HG02973 (cell line): Measurements from ENCODE around the gene IL13RA1.
"Not testable (repeated sequence)": the region's sequence is repeated elsewhere in the genome, so short reads cannot be mapped to it uniquely, and the experiment has no call there.

Experiments used
- ATAC-seq: cut with Tn5 transposase; IDR thresholded peaks from one replicate; pipeline ENCODE4 v1.9.1; 2021; ENCODE audit warnings: moderate library complexity; ENCODE audit not compliant: unreplicated experiment

IL13RA1 gene

GRCh38 chrX:118772051-118772450, 44.6 kb downstream of the IL13RA1 start:
- ATAC-seq = no peak

- ATAC-seq = no peak
Measured at GRCh38 chrX:118773782-118774181, 46.4 kb downstream of the IL13RA1 start.

DNA sequence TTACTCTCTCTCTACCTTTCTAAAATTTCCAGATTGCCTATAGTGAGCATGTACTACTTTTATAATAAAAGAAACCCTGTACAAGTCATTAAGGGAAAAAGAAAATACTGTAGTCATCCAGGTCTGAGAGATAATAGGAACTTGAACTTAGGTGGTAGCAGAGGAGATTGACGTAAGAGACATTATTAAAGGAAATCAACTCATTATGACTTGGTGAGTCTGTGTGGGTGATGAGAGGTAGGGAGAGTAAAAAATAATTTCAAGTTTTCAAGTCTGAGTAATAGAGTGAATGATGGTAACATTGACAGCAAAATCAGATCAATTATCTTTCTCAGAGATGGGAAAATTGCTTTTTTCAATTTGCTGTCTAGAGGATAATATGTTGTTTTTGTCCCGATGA, 52.2 kb downstream of the IL13RA1 start:
- ATAC-seq = no peak

- ATAC-seq = no peak
Measured at GRCh38 chrX:118780509-118780908, 53.1 kb downstream of the IL13RA1 start.

DNA sequence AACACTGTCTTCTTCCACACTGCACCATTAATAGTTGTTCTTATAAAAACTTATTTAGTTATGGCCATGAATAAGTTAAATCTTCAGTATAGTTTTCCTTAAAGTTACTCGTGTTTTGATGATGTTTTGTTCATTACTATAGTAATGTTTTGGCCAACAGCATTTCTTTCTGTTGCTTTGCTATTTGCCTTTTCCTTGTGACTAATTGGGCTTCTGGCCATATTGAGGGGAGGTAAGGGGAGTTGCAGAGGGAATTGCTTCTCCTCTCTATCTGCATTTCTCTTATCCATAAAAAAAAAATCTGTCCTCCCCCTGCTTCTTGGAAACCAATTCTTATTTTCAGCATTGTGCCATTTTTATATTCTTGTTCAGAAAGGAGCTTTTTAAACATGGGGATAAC, 53.5 kb downstream of the IL13RA1 start:
- ATAC-seq = no peak

- ATAC-seq = no peak
Measured at GRCh38 chrX:118795528-118796280, 68.3 kb downstream of the IL13RA1 start.

GRCh38 chrX:118802857-118803256, 75.5 kb downstream of the IL13RA1 start:
- ATAC-seq = no peak

DNA sequence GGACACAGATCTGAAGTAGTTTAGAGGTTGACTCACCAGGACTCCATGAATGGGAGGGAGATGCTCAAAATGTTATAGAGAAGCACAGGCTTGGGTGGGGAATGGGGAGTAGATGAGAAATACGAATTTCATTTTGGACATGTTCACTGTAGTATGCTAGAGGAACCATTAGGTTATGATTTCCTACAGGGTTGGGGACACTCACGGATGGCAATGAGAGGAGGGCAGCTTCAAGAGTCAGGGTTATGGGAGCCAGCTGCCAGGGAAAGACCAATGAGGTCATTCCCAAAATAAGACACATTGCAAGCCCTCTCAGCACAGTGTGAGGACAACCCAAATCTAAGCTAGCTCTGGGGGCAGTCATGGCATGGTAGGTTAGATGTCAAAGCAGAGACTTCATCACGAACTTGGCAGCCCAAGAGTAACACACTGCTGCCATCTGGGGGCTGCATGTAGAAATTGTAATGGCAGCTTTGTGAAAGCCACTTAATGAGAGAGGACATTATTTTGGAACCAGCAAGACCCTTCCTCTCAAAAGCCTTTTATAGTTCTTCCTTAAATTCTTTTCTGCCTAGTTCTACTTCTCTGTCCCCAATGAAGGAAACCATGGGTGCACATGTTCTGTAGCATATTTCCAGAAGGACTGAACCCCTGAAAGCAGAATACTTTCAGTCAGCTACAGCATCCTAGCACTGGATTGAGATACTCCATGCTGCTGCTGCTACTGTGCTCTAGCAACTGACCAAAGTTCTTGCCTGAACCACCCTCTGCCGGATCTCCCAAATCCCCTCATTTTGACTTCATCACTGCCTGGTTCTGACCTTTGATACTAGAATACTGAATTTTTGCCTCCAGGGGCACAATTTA, 80.0 kb downstream of the IL13RA1 start:
- ATAC-seq = no peak

DNA sequence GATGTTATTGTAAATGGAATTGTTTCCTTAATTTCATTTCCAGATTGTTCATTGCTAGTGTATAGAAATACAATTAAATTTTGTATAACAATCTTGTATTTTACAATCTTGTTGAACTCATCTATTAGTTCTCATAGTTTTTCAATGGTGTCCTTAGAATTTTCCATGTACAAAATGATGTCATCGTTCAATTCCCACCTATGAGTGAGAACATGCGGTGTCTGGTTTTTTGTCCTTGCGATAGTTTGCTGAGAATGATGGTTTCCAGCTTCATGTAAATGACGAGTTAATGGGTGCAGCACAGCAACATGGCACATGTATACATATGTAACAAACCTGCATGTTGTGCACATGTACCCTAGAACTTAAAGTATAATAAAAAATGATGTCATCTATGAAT, 89.9 kb downstream of the IL13RA1 start:
- ATAC-seq = not testable (repeated sequence)

DNA sequence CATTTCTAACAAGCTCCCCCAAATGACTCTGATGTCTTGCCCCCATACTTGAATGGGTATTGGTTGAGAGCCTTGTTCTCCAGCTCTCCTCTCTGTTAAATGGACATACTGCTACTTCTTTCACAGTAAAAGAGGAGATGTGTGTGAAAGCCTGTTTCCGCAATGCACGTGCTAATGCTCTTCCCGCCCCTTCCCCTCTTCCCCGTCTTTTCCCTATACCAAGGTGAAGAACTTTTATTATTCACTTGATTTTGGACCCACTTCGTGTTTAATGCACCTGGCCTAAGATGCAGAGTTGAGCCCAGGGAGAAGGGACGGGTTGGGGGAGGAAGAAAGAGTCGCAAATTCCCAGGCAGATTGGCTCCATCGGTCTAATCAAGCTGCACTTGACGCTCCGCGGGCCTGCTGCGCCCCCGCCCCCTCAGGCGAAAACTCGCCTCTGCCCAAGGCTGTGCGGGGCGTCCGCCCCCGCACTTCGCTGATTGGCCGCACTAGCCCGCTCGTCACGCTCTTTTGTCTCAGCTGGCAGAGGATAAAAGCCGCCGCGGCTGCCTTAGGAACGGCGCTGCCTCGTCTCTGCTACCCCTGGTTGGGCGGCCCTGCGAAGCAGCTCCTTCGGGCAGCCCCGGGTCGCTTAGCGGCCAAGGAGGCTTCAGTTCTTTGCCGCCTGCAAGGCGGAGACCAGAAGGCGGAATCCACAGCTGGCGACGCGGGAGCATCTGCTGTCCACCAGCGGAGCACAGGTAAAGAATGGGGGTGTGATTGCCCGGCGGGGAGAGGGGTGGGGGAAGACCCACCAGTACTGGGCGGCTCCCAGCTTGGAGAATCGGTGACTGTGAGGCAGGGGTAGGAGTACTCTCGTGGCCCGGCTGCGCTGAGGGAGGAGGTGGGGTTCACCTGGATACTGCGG, 96.1 kb downstream of the IL13RA1 start, which contains the start of gene ZCCHC12:
TSS of gene ZCCHC12 (plus strand) at position 562 of the 910 bp plus-strand sequence. CDS start 1,421 bp downstream, outside the sequence.
- ATAC-seq = no peak

DNA sequence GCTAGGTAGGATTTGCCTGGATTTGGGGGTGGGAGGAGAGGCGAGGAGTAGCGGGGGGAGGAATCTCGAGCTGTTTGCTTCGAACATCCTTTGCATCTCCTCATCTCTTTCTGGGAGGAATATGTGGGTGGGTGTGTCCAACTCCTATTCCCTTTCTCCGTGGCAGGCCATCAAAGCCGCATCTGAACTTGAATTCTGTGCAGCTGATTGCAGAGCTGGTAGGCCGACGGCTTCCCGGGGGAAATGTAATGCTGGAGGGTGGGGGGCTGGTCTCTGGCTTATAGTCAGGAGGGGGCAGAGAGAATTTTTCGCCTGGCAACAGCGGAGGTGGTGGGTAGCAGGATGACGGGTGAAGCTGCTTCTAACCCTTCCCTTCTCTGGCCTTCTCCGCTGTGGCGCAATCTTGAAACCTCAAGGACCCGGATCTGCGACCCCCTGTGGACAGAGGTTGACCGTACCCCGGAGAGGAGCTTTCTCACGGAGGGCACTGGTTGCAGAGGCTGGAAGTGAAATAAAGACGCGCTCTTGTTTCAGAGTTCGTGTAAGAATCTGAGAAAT, 96.8 kb downstream of the IL13RA1 start:
- no peak for ATAC-seq

DNA sequence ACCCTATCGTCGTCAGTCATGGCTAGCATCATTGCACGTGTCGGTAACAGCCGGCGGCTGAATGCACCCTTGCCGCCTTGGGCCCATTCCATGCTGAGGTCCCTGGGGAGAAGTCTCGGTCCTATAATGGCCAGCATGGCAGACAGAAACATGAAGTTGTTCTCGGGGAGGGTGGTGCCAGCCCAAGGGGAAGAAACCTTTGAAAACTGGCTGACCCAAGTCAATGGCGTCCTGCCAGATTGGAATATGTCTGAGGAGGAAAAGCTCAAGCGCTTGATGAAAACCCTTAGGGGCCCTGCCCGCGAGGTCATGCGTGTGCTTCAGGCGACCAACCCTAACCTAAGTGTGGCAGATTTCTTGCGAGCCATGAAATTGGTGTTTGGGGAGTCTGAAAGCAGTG, 97.8 kb downstream of the IL13RA1 start:
- no peak for ATAC-seq

GRCh38 chrX:118839334-118839958, 112.0 kb downstream of the IL13RA1 start:
- no peak for ATAC-seq
